GM23248 (cell line): Measurements from ENCODE around the gene HBG1. TPM values are rescaled to one million over a fixed set of nuclear protein-coding genes. Genes with fewer than 3 reads are reported as not detected.
A peak's percentile ranks its signal among the peaks of the same experiment; 100 is the strongest.

Experiments
- DNase-seq: peaks from one replicate; pipeline ENCODE4 v3.0.0-alpha.2; 2015
- H2AFZ ChIP-seq: fragments of 200-600 bp; sonication (generic); 2 replicates; pipeline ENCODE4 v1.6.1; 2016; ENCODE audit warnings: antibody characterized with exemption
- H3F3A ChIP-seq: fragments of 200-600 bp; sonication (generic); 2 replicates; pipeline ENCODE4 v1.6.1; 2016; ENCODE audit warnings: mild to moderate bottlenecking, antibody characterized with exemption, mixed run types; ENCODE audit not compliant: insufficient read depth
- H3K27ac ChIP-seq: fragments of 200-600 bp; sonication (generic); 2 replicates; pipeline ENCODE4 v1.5.1; 2016; ENCODE audit warnings: mild to moderate bottlenecking
- H3K27me3 ChIP-seq: fragments of 200-600 bp; sonication (generic); replicated peaks from 2 replicates; pipeline ENCODE4 v1.6.1; 2016; ENCODE audit warnings: mild to moderate bottlenecking; ENCODE audit not compliant: insufficient read depth
- H3K36me3 ChIP-seq: fragments of 200-600 bp; sonication (generic); 2 replicates; pipeline ENCODE4 v1.6.1; 2016; ENCODE audit warnings: low read depth, mild to moderate bottlenecking
- H3K4me1 ChIP-seq: fragments of 200-600 bp; sonication (generic); 2 replicates; pipeline ENCODE4 v1.6.1; 2016; ENCODE audit warnings: mild to moderate bottlenecking; ENCODE audit not compliant: insufficient read depth
- H3K4me2 ChIP-seq: fragments of 200-600 bp; sonication (generic); one replicate; pipeline ENCODE4 v1.6.1; 2016; ENCODE audit warnings: mild to moderate bottlenecking; ENCODE audit not compliant: unreplicated experiment
- H3K4me3 ChIP-seq: fragments of 200-600 bp; sonication (generic); 2 replicates; pipeline ENCODE4 v1.5.1; 2016; ENCODE audit warnings: mild to moderate bottlenecking
- H3K79me2 ChIP-seq: fragments of 200-600 bp; sonication (generic); 2 replicates; pipeline ENCODE4 v1.6.1; 2016; ENCODE audit warnings: mild to moderate bottlenecking; ENCODE audit not compliant: insufficient read depth
- H3K9ac ChIP-seq: fragments of 200-600 bp; sonication (generic); 2 replicates; pipeline ENCODE4 v1.6.1; 2016; ENCODE audit warnings: mild to moderate bottlenecking
- H3K9me2 ChIP-seq: fragments of 200-600 bp; sonication (generic); 2 replicates; pipeline ENCODE4 v1.6.1; 2016; ENCODE audit warnings: mixed run types, mild to moderate bottlenecking, moderate library complexity; ENCODE audit not compliant: insufficient read depth
- H3K9me3 ChIP-seq: fragments of 200-600 bp; sonication (generic); one replicate; pipeline ENCODE4 v1.6.1; 2017; ENCODE audit warnings: low read depth
- H4K20me1 ChIP-seq: fragments of 200-600 bp; sonication (generic); 2 replicates; pipeline ENCODE4 v1.6.0; 2016; ENCODE audit not compliant: insufficient read depth
- EZH2 ChIP-seq: fragments of 200-600 bp; sonication (generic); IDR thresholded peaks from 2 replicates; pipeline ENCODE4 v1.6.1; 2018; ENCODE audit warnings: antibody characterized with exemption, mild to moderate bottlenecking; ENCODE audit not compliant: insufficient read depth, poor library complexity, severe bottlenecking
- EZH2phosphoT487 ChIP-seq: fragments of 200-600 bp; sonication (generic); IDR thresholded peaks from 2 replicates; pipeline ENCODE4 v1.6.1; 2018; ENCODE audit warnings: antibody characterized with exemption, moderate library complexity, mild to moderate bottlenecking, low read depth; ENCODE audit not compliant: insufficient read depth
- WGBS, 2 experiments: methylation state at CpG; one replicate each; pipeline ENCODE4 v1.1.6; 2015 to 2017; ENCODE audit warnings: low lambda C conversion rate in 2 of 2, low coverage in 1 of 2; ENCODE audit errors: missing lambda C conversion rate in 2 of 2; 5-methylcytosine and 5-hydroxymethylcytosine counted together
- in situ Hi-C: fragments of 300-500 bp; cut with MboI; formaldehyde crosslinking; loops from 2 replicates; pipeline ENCODE4 v1.15.0; 2020
- polyA plus RNA-seq: library from polyadenylated mRNA; unstranded; fragments of >200 nt; fragmentation: Nextera tagmentation; extraction: Ambion mirVana; gene quantifications from 2 replicates; pipeline ENCODE4 v1.2.1, GENCODE V29; 2016
- total RNA-seq: library from RNA; depleted of rRNA; stranded (reverse); fragments of >200 nt; shearing (Covaris generic); gene quantifications from 2 replicates; pipeline ENCODE4 v1.2.3, GENCODE V29; 2014; rRNA removed

HBG1 gene
- total and polyA plus RNA-seq, 2 experiments from 2014 or later = not detected

- Histone ChIP-seq H3K9me2 (no peaks in the 10 kb centered on the region; the same call in 1 of the 2 replicates), H3K4me2 (no peak overlapping the region), H3K4me3 (no peak overlapping the region), H3K27me3 (no peaks in the 10 kb centered on the region), H3F3A (no peaks in the 10 kb centered on the region), H3K27ac (no peak overlapping the region), H3K4me1 (peaks cover 14% of the 10 kb centered on the region), H2AFZ (peak overlapping the region; percentile 19; the same call in 1 of the 2 replicates), H4K20me1 (no peaks in the 10 kb centered on the region), H3K36me3 (no peaks in the 10 kb centered on the region), H3K79me2 (no peaks in the 10 kb centered on the region), H3K9me3 (no peaks in the 10 kb centered on the region), H3K9ac (no peak overlapping the region)
- WGBS, 2 experiments = 3 to 9% methylated on average over 1 of the region's 1 CpG
- peak; percentile 80 for DNase-seq
- in situ Hi-C loops = loop anchor here (5.0 kb wide), 1 partner anchor 168 kb away; no protein-coding TSS in a partner anchor
- TF ChIP-seq EZH2 (no peak), EZH2phosphoT487 (no peak)
Observed at GRCh38 chr11:5204787-5205186, 44.9 kb downstream of the HBG1 start.

- no peaks in the 10 kb centered on the region for H3K9me3 ChIP-seq
- H2AFZ ChIP-seq = no peak overlapping the region
- no peak overlapping the region for H3K27ac ChIP-seq
- no peak overlapping the region for H3K4me3 ChIP-seq
- no peak for TF ChIP-seq EZH2
- TF ChIP-seq EZH2phosphoT487 = no peak
- no peak overlapping the region for H3K9ac ChIP-seq
- H3F3A ChIP-seq = no peaks in the 10 kb centered on the region
- no peak overlapping the region for H3K4me2 ChIP-seq
- no peaks in the 10 kb centered on the region for H3K27me3 ChIP-seq
- in situ Hi-C loops = no loop called here
- H3K4me1 ChIP-seq = peaks cover 14% of the 10 kb centered on the region
- H3K36me3 ChIP-seq = no peaks in the 10 kb centered on the region
- DNase-seq = peak; percentile 20
- H4K20me1 ChIP-seq = no peaks in the 10 kb centered on the region
- H3K9me2 ChIP-seq = no peaks in the 10 kb centered on the region; the same call in 1 of the 2 replicates
- no peaks in the 10 kb centered on the region for H3K79me2 ChIP-seq
- 12 to 21% methylated on average over 2 of the region's 2 CpGs for WGBS, 2 experiments
Observed at GRCh38 chr11:5203366-5203765, 46.3 kb downstream of the HBG1 start.

- no peaks in the 10 kb centered on the region for H4K20me1 ChIP-seq
- DNase-seq = no peak
- no peaks in the 10 kb centered on the region for H3K9me3 ChIP-seq
- H3K79me2 ChIP-seq = no peaks in the 10 kb centered on the region
- TF ChIP-seq EZH2phosphoT487 (no peak), EZH2 (no peak)
- no peaks in the 10 kb centered on the region for H3K27me3 ChIP-seq
- no peaks in the 10 kb centered on the region for H3K9me2 ChIP-seq
- no peak within 1 kb of the TSS for H3K9ac ChIP-seq
- no peak within 1 kb of the TSS for H3K4me2 ChIP-seq
- WGBS, 2 experiments = 14 to 33% methylated on average over 1 of the region's 1 CpG
- peaks cover 7% of the 10 kb centered on the region for H3F3A ChIP-seq
- no peak within 1 kb of the TSS for H3K4me3 ChIP-seq
- H3K4me1 ChIP-seq = peaks cover 23% of the 10 kb centered on the region
- H3K27ac ChIP-seq = no peak within 1 kb of the TSS
- peak within 1 kb of the TSS; percentile 70 for H2AFZ ChIP-seq
- H3K36me3 ChIP-seq = no peaks in the 10 kb centered on the region
- in situ Hi-C loops = no loop called here
Observed at GRCh38 chr11:5200582-5200981, 49.1 kb downstream of the HBG1 start, which contains the start of gene OR51V1. TSS of gene OR51V1 (minus strand) at chr11:5200682. CDS start at chr11:5200682, 0 bp downstream.

- H3K9me2 ChIP-seq = no peaks in the 10 kb centered on the region
- H3K4me1 ChIP-seq = peaks cover 16% of the 10 kb centered on the region; the same call in 1 of the 2 replicates
- H3K9ac ChIP-seq = no peak overlapping the region
- no peaks in the 10 kb centered on the region for H3K27me3 ChIP-seq
- H4K20me1 ChIP-seq = no peaks in the 10 kb centered on the region
- no peaks in the 10 kb centered on the region for H3K79me2 ChIP-seq
- H3F3A ChIP-seq = peaks cover 7% of the 10 kb centered on the region
- DNase-seq = no peak
- no peak overlapping the region for H3K4me3 ChIP-seq
- no peaks in the 10 kb centered on the region for H3K9me3 ChIP-seq
- in situ Hi-C loops = no loop called here
- H3K27ac ChIP-seq = no peak overlapping the region
- TF ChIP-seq EZH2 = no peak
- TF ChIP-seq EZH2phosphoT487 = no peak
- no peak overlapping the region for H2AFZ ChIP-seq
- H3K4me2 ChIP-seq = no peak overlapping the region
- no peaks in the 10 kb centered on the region for H3K36me3 ChIP-seq
Observed at GRCh38 chr11:5198285-5198684, 51.4 kb downstream of the HBG1 start.

Other genes with a start within 250 kb of the HBG1 start
- not detected in 2 replicates for gene OR52J3, start 203.3 kb downstream of the HBG1 start, total RNA-seq
- not detected in 2 replicates for gene OR52J3, start 203.3 kb downstream of the HBG1 start, polyA plus RNA-seq
- gene OR52E2, start 190.2 kb downstream of the HBG1 start, total RNA-seq = not detected in 2 replicates
- gene OR52E2, start 190.2 kb downstream of the HBG1 start, polyA plus RNA-seq = not detected in 2 replicates
- gene OR52E1, start 180.3 kb downstream of the HBG1 start, total RNA-seq = not detected in 2 replicates
- gene OR52E1, start 180.3 kb downstream of the HBG1 start, polyA plus RNA-seq = not detected in 2 replicates
- gene OR52A5, start 111.5 kb downstream of the HBG1 start, total RNA-seq = not detected in 2 replicates
- gene OR52A5, start 111.5 kb downstream of the HBG1 start, polyA plus RNA-seq = not detected in 2 replicates
- not detected in 2 replicates for gene OR52A1, start 95.1 kb downstream of the HBG1 start, total RNA-seq
- gene OR52A1, start 95.1 kb downstream of the HBG1 start, polyA plus RNA-seq = not detected in 2 replicates
- not detected in 2 replicates for gene OR51V1, start 49.2 kb downstream of the HBG1 start, total RNA-seq
- gene OR51V1, start 49.2 kb downstream of the HBG1 start, polyA plus RNA-seq = not detected in 2 replicates
- not detected in 2 replicates for gene HBB, start 22.8 kb downstream of the HBG1 start, total RNA-seq
- not detected in 2 replicates for gene HBB, start 22.8 kb downstream of the HBG1 start, polyA plus RNA-seq
- gene HBD, start 15.4 kb downstream of the HBG1 start, total RNA-seq = not detected in 2 replicates
- not detected in 2 replicates for gene HBD, start 15.4 kb downstream of the HBG1 start, polyA plus RNA-seq
- not detected in 2 replicates for gene HBG2, start 4.9 kb upstream of the HBG1 start, total RNA-seq
- gene HBG2, start 4.9 kb upstream of the HBG1 start, polyA plus RNA-seq = not detected in 2 replicates
- not detected in 2 replicates for gene HBE1, start 20.1 kb upstream of the HBG1 start, total RNA-seq
- not detected in 2 replicates for gene HBE1, start 20.1 kb upstream of the HBG1 start, polyA plus RNA-seq
- gene OR51B4, start 52.1 kb upstream of the HBG1 start, total RNA-seq = not detected in 2 replicates
- not detected in 2 replicates for gene OR51B4, start 52.1 kb upstream of the HBG1 start, polyA plus RNA-seq
- gene OR51B2, start 74.4 kb upstream of the HBG1 start, total RNA-seq = not detected in 2 replicates
- gene OR51B2, start 74.4 kb upstream of the HBG1 start, polyA plus RNA-seq = not detected in 2 replicates
- gene OR51B5, start 93.7 kb upstream of the HBG1 start, total RNA-seq = not detected in 2 replicates
- gene OR51B5, start 93.7 kb upstream of the HBG1 start, polyA plus RNA-seq = not detected in 2 replicates
- not detected in 2 replicates for gene OR51B6, start 101.7 kb upstream of the HBG1 start, total RNA-seq
- not detected in 2 replicates for gene OR51B6, start 101.7 kb upstream of the HBG1 start, polyA plus RNA-seq
- not detected in 2 replicates for gene OR51M1, start 134.0 kb upstream of the HBG1 start, total RNA-seq
- not detected in 2 replicates for gene OR51M1, start 134.0 kb upstream of the HBG1 start, polyA plus RNA-seq
- not detected in 2 replicates for gene OR51Q1, start 172.3 kb upstream of the HBG1 start, total RNA-seq
- gene OR51Q1, start 172.3 kb upstream of the HBG1 start, polyA plus RNA-seq = not detected in 2 replicates
- gene OR51I1, start 191.7 kb upstream of the HBG1 start, total RNA-seq = not detected in 2 replicates
- not detected in 2 replicates for gene OR51I1, start 191.7 kb upstream of the HBG1 start, polyA plus RNA-seq
- not detected in 2 replicates for gene OR51I2, start 199.5 kb upstream of the HBG1 start, total RNA-seq
- gene OR51I2, start 199.5 kb upstream of the HBG1 start, polyA plus RNA-seq = not detected in 2 replicates
- not detected in 2 replicates for gene OR52D1, start 238.8 kb upstream of the HBG1 start, total RNA-seq
- not detected in 2 replicates for gene OR52D1, start 238.8 kb upstream of the HBG1 start, polyA plus RNA-seq